Colonic mucosa (tissue), 4 donors: ENCODE data around the gene CFAP299. TPM values are rescaled to one million over a fixed set of nuclear protein-coding genes. Genes with fewer than 3 reads are reported as not detected.

Experiments
- DNase-seq: peaks from one replicate; pipeline ENCODE4 v3.0.0-alpha.2; 2020
- H3K27ac ChIP-seq: fragments of 200-600 bp; one replicate; pipeline ENCODE4 v1.8.0; 2021
- H3K27me3 ChIP-seq: fragments of 200-600 bp; one replicate; pipeline ENCODE4 v1.8.0; 2021
- H3K36me3 ChIP-seq: fragments of 200-600 bp; one replicate; pipeline ENCODE4 v1.8.0; 2021
- H3K4me1 ChIP-seq: fragments of 200-600 bp; one replicate; pipeline ENCODE4 v1.8.0; 2021; ENCODE audit warnings: mild to moderate bottlenecking
- H3K4me3 ChIP-seq: fragments of 200-600 bp; one replicate; pipeline ENCODE4 v1.8.0; 2021
- H3K9ac ChIP-seq, 2 donors: one replicate each; pipeline ENCODE4 v1.7.0; 2013; ENCODE audit warnings: control low read depth in 2 of 2, low read depth in 2 of 2, low read length in 2 of 2
- H3K9me3 ChIP-seq: fragments of 200-600 bp; one replicate; pipeline ENCODE4 v1.8.0; 2021
- CTCF ChIP-seq: fragments of 200-600 bp; IDR thresholded peaks from one replicate; pipeline ENCODE4 v1.8.0; 2022; ENCODE audit warnings: antibody characterized with exemption, mild to moderate bottlenecking
- intact Hi-C: fragments of 100-400 bp; cut with DNase I; formaldehyde crosslinking; loops from one replicate; pipeline ENCODE4 v1.14.1; 2022
- total RNA-seq, 2 donors: library from RNA; stranded (reverse); fragmentation: NEBNext Ultra II Directional in 1 of 2; extraction: Animal tissue kit (Norgen Biotek cat#: 25700) in 1 of 2; gene quantifications; one replicate each; pipeline ENCODE4 v1.2.1, GENCODE V29; 2021
- donor health status: healthy.
- donor health status: DM: no; HTN: no; CAD: no.
- donor health status: DM: no; HTN: no; CAD: no.

CFAP299 gene
- total RNA-seq, 2 donors from 2014 or later = not detected

GRCh38 chr4:80301884-80302283 lies 33.6 kb upstream of the CFAP299 start:
- Histone ChIP-seq H3K36me3 (no peaks in the 10 kb centered on the region), H3K9ac (no peak overlapping the region), H3K4me3 (no peak overlapping the region), H3K27ac (no peak overlapping the region), H3K27me3 (no peaks in the 10 kb centered on the region), H3K9me3 (no peaks in the 10 kb centered on the region), H3K4me1 (no peaks in the 10 kb centered on the region)
- TF ChIP-seq CTCF = no peak
- no peak for DNase-seq
- intact Hi-C loops = no loop called here

- no peak overlapping the region for H3K27ac ChIP-seq
- no peak for TF ChIP-seq CTCF
- no peaks in the 10 kb centered on the region for H3K27me3 ChIP-seq
- H3K4me1 ChIP-seq = no peaks in the 10 kb centered on the region
- H3K9ac ChIP-seq = no peak overlapping the region
- H3K4me3 ChIP-seq = no peak overlapping the region
- no peaks in the 10 kb centered on the region for H3K36me3 ChIP-seq
- no peak for DNase-seq
- H3K9me3 ChIP-seq = no peaks in the 10 kb centered on the region
- intact Hi-C loops = no loop called here
Observed at GRCh38 chr4:80302616-80303223, 32.8 kb upstream of the CFAP299 start.

- Histone ChIP-seq H3K36me3 (no peaks in the 10 kb centered on the region), H3K27me3 (no peaks in the 10 kb centered on the region), H3K9ac (no peak overlapping the region), H3K4me1 (no peaks in the 10 kb centered on the region), H3K4me3 (no peak overlapping the region), H3K27ac (no peak overlapping the region), H3K9me3 (no peaks in the 10 kb centered on the region)
- intact Hi-C loops = no loop called here
- no peak for DNase-seq
- no peak for TF ChIP-seq CTCF
Observed at GRCh38 chr4:80305466-80305865, 30.1 kb upstream of the CFAP299 start.

GRCh38 chr4:80306260-80306659 lies 29.3 kb upstream of the CFAP299 start:
- no peak for TF ChIP-seq CTCF
- no peak for DNase-seq
- Histone ChIP-seq H3K4me1 (no peaks in the 10 kb centered on the region), H3K36me3 (no peaks in the 10 kb centered on the region), H3K4me3 (no peak overlapping the region), H3K9me3 (no peaks in the 10 kb centered on the region), H3K27me3 (no peaks in the 10 kb centered on the region), H3K9ac (no peak overlapping the region), H3K27ac (no peak overlapping the region)
- intact Hi-C loops = no loop called here

GRCh38 chr4:80307183-80307735 lies 28.3 kb upstream of the CFAP299 start:
- Histone ChIP-seq H3K4me3 (no peak overlapping the region), H3K36me3 (no peaks in the 10 kb centered on the region), H3K27me3 (no peaks in the 10 kb centered on the region), H3K4me1 (no peaks in the 10 kb centered on the region), H3K27ac (no peak overlapping the region), H3K9me3 (no peaks in the 10 kb centered on the region), H3K9ac (no peak overlapping the region)
- DNase-seq = no peak
- intact Hi-C loops = no loop called here
- TF ChIP-seq CTCF = no peak
